GM10847 (cell line): ENCODE measurements around the gene USH2A.

Experiments used
- POLR2A ChIP-seq: IDR thresholded peaks from 2 replicates; pipeline ENCODE4 v1.6.1; 2011; ENCODE audit not compliant: insufficient read length; ENCODE audit errors: extremely low read depth

The USH2A gene

DNA sequence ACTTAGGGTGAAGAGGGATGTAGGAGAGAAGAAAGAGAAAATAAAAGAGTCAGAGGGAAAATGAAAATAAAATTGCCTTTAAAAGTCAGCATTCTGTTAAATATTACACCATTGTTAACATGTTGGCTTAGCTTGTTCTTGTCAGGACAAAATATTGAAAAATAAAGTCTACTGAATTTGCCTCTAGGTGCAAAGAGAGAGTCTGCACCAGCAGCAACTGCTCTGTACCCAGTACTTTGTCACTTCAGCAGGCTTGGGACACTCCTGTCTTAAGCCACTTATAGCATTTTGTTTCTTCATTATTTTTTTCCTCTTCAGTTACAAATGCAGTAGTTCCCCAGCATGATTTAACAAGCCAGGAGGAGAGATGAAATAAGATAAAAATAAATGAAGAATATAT, 11.0 kb upstream of the USH2A start:
- TF ChIP-seq POLR2A: no peak

DNA sequence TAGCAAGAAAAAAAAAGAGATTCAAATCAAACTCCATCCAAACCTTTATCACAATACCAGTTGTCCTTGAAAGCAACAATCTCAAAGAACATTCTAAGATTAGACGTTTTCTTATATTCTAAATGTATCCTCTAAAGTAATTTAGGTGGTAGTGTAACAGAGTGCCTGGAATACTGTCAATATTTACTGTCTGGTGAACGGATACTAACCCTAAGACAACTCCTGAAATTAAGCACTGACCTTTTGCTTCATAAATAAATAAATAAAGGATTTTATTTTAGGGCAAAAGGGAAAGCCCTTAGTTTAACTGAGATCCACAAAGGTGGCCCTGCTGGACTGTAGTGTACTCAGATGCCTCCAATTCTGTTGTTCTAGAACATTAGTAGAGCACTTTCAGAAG, 9.9 kb upstream of the USH2A start:
- no peak for TF ChIP-seq POLR2A

DNA sequence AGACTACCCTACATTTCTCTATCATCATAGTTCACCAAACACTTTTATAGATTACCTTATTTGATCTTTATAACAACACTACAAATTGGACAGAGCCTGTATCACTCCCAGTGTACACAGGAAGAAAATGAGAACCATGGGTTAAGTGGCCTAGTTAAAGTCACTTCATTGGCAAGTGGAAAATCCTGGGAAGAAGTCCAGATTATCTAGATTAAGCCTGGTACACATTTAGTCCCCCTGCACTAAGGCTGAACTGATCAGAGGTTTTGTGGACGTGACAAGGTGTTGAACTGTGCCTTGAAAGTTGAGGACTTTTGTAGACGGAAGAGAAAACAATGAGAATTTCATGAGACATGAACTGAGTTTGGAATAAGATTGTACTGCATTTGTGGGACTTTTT, 7.5 kb upstream of the USH2A start:
- no peak for TF ChIP-seq POLR2A

DNA sequence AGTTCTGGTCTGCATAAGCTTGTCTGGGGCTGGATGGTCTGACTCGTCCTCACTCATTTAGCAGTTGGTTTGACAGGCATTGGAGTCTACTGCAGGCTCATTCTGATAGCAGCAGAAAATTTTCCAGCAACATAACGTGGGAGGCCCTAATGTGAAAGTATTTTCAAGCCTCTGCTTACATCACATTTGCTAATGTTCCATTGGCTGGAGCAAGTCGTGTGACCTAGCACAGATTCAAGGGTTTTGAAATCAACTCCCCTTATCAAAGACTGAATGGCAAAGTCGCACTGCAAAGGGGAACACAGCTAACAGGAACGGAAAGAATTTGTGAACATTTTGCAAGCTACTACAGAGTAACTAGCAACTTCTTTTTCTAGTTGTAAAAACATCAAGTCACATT, 2.3 kb upstream of the USH2A start:
- no peak for TF ChIP-seq POLR2A

DNA sequence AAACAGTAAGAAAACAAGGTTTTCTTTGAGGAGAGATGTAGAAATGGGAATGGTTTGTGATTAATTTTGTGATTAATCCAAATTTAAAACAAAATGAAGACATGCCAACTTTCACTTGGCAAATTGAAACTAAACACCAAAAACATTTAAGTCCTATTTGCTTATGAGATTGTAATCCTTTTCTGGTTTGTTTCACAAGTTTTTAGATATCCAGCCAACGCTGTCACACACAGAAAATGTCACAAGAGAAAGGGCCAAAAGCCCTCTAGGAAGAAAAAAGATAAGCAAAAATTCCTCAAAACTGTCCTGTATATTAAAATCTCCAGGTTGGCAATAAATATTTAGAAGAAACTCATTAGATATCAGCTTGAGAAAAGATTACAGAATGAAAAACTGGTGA, 2.5 kb downstream of the USH2A start:
- TF ChIP-seq POLR2A: no peak

DNA sequence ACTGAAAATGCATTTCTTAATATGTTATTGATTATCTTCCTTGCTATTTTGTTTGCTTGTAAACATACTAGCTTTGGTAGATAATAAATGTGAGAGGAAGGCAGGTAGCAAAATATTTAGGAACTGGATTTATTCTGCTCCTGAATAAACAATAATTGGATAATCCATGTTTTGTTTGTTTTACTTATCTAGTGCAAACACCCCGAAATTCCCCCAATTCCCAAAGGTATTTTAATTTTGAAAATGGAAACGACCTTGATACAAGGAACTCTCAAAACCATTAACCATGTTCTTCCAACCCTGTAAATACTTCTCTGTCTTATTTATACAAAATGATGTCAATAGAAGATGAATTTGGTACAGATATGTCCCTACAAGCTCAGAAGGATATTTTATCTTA, 3.0 kb downstream of the USH2A start:
- no peak for TF ChIP-seq POLR2A

DNA sequence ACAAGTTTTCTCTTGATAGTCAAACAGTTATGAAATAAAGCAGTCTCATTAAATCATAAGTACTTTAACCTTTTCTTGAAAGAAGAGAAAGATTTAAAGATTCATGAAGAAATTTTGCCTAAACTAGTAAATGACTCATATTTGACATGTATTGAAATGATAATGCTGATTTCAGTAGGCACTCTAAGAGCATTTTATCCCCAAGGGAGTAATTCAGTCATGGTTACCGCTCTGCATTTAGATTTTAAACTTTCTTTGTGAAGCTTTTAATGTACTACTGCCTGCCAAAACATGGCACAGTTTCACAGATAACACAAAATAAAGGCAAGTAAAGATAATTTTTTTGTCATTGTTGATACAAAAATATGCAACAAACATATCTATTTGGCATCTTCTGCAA, 6.8 kb downstream of the USH2A start:
- no peak for TF ChIP-seq POLR2A

DNA sequence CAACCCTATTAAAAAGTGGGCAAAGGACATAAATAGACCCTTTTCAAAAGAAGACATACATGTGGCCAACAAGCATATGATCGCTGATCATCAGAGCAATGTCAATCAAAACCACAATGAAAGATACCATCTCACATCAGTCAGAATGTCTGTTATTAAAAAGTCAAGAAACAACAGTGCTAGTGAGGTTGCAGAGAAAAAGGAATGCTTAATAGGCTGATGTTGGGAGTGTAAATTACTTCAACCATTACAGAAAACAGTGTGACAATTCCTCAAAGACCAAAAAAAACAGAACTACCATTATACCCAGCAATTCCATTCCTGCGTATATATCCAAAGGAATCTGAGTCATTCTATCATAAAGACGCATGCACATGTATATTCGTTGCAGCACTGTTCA, 13.2 kb downstream of the USH2A start:
- TF ChIP-seq POLR2A: no peak

DNA sequence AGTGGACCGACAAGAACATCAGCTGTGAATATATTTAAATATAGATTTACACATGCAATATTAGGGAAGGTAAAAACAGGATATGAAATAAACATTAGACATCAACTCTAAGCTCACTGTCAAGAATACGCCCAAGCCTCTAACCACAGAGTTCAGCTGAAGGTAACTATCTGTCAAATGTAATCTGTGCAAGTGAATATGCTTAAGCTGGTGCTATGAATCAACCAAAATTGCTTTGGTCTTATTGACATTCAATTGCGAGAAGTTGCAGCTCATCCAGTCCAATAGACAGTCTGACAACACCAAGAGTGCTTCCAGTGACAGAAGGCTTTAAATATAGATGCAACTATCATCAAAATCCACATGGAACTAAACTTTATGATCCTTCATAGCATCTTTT, 32.3 kb downstream of the USH2A start:
- no peak for TF ChIP-seq POLR2A

DNA sequence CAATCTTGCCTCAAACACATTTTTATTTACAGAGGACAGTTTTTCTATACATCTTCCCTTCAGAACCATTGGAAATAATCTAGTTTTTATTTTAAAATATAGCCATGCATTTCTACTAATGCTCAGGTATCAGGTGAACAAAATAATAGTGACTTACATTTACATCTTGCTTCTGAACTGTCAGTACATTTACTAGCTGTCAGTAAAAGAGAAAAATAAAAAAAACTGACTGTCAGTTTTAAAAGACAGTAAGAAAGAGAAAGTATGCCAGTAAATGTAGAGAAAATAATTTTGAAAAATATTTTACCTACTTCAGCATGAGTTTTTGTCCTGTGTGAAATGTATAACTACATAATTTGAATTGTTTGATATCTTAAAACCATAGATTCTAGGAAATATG, 33.5 kb downstream of the USH2A start:
- TF ChIP-seq POLR2A: no peak

DNA sequence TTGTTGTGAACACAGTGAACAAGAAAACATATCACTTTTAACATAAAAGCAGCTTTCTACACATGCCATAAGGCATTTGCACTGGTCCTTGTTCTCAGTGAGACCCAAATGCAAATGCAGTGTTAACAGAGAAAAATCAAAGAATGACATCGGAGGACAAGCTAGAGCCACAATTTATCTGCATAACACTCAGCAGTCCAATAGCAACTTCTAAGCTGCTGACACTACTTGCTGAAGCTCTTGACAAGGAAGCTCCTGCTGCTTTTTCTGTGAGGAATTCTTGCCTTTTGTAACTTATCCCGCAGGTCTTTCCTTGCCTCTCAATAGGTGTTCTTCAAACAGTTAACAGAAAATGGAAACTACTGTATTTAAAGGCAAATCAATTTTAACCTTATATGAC, 34.7 kb downstream of the USH2A start:
- TF ChIP-seq POLR2A: no peak

DNA sequence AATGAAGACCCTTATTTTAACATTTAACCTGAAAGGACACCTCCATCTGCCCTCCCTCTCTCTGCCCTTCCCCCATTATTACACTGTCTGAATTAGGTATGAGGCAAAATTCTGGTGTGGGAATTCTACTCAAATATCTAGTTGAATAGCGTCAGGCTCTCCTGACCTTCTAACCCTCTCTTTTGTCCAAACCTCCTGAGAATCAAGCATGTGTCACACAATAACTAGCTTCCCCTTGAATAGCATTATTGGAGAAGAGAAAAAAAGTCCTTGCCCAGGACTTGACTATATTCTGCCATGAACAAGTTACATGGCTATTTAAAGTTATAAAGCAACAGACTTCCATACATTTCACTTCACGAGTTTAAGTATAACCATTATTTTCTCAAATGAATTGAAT, 35.5 kb downstream of the USH2A start:
- TF ChIP-seq POLR2A: no peak

DNA sequence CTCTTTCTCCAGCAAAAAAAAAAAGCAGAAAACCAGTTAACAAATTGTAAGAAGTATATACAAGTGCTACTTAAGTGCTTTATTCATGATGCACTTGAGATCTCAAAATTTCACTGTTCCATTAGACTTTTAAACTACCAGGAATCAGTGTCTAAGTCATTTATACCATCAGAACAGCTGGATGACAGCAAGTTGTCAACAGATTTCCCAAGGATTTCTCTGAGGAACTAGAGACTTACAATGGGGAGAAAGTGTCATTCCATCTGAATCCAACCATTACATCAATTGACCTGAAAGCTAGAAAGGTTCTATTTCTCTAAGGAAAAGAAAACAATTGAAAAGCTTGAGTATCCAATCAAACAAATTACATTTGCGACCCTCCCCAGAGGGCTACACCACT, 43.8 kb downstream of the USH2A start:
- TF ChIP-seq POLR2A: no peak

DNA sequence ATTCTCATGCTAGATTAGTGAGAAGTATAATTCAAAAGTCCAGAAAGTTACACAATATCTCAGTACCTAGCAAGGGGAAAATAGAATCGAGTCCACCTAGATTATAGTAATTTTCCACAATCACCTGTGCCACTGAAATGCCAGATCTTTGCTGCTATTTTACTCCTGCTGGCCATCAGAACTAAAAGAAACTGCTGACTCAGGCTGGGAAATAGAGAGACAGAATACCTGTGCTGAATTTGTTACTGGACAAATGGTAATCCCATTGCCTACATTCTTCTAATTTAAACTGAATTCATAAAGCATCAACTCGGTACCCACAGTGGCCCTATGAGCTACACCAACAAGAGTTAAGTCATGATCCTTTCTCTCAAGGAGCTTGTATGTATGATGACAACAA, 55.0 kb downstream of the USH2A start:
- no peak for TF ChIP-seq POLR2A

DNA sequence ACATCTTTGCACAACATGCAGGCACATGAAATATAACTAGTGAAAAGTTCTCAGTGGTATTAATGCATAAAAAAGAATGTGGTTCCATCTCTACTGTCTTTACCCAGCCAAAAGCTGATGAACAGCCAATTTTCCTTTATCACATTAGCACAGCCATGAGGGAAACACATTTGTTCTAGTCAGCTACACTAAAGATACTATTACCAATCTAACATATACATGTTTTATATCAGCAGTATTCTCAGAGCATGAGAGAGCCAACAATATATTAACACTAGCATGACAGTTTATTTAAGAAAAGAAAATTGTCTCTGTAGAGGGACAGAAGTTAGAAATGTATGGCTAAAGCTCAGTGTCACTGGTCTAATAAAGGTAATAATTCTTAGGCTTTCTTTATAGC, 56.3 kb downstream of the USH2A start:
- TF ChIP-seq POLR2A: no peak

DNA sequence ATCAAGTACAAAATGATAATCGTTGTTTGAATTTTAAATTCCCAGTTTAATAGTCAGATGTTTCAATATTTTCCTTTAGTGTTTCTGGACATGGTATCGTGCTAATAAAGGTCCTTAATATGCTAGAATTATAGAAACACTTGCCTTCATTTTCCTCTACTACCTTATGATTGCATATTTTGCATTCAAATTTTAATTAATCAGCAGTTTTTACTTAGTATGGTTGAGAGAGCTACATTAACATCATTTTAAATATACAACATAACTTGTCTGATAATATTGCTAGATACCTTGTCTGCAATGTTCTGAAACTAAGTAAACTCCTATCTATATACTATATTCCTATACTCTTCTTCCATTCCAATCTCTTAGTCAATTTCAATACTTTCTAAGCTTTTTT, 66.3 kb downstream of the USH2A start:
- TF ChIP-seq POLR2A: no peak

DNA sequence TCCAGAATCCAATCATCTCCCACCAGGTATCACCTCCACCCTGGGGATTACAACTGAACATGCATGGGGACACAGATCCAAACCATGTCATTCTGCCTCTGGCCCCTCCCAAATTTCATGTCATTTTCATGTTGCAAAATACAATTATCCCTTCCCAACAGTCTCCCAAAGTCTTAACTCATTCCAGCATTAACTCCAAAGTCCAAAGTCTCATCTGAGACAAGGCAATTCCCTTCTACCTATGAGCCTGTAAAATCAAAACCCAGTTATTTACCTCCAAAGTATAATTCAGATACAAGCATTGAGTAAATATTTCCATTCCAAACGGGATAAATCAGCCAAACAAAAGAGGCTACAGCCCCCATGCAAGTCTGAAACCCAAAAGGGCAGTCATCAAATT, 73.1 kb downstream of the USH2A start:
- no peak for TF ChIP-seq POLR2A

DNA sequence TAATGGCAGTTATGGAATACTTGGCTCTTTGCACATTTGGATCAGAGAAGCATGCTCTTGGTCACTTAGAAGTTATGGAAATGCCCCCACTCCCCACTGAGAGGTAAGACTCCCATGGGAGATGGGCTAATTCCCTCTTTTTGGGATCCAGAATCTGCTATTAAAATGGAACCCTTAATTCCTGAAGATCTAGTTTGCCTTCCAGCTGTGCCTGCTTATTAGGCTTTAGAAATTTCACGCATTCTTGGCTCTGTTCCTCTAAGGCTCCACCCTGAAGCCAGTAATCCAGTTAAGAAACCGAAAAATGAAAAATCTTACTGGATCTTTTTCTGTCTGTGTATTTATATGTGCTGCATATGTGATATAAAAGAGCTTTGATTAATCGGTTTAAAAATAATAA, 76.7 kb downstream of the USH2A start:
- TF ChIP-seq POLR2A: no peak

DNA sequence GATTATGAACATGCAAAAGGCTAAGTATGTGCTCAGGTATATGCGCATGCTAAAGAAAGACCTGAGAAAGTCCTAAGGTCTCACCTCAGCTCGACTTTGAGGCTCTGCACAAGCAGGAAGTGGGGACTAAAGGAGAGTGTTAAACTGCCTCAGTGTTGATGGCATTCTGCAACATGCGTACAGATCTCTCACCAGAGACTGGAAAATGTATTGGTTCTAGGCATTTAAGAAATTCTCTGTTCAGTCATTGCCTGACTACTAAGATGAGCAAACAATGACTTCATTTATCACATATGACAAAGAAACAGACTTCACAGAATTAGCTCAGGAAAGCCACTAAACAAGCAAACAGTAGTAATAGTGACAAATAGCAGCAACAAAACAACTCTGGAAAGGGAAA, 90.8 kb downstream of the USH2A start:
- TF ChIP-seq POLR2A: no peak

DNA sequence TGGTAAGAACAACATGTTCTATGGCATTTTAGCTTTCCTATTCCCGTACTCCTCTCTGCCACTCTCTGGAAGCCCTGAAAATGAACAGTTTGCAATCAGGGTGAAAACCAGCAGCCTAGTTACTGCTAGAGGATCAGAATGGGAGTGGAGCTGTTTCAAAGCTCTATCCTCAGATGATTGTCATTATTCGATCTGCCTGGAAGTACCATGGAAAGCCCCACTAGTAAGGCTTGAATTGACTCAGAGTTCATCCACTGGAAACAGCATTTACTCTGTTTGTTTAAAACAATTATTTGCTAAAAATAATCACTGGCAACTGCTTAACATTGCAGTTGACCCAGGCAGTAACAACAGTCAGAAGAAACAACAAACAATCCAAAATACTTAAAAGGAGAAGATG, 91.2 kb downstream of the USH2A start:
- TF ChIP-seq POLR2A: no peak
